Spleen (tissue), 11 donors: ENCODE data around the gene PSORS1C2. TPM values are rescaled to one million over a fixed set of nuclear protein-coding genes. Genes with fewer than 3 reads are reported as not detected.

Experiments
- DNase-seq: peaks from one replicate; pipeline ENCODE4 v3.0.0-alpha.2; 2020
- H3K27ac ChIP-seq, 8 donors: fragments of 200-600 bp; sonication (generic) in 7 of 8; 1 replicate in 4 of 8; 2 replicates in 4 of 8; pipeline versions ENCODE4 v1.5.0 to v1.8.0; 2016 to 2021; ENCODE audit warnings: inconsistent platforms in 4 of 8, mild to moderate bottlenecking in 4 of 8, moderate library complexity in 1 of 8
- H3K27me3 ChIP-seq, 7 donors: fragments of 200-600 bp; sonication (generic) in 6 of 7; replicated peaks in 1 of 7; 1 replicate in 4 of 7; 2 replicates in 3 of 7; pipeline versions ENCODE4 v1.5.0 to v1.8.0; 2016 to 2021; ENCODE audit warnings: inconsistent platforms in 3 of 7, mild to moderate bottlenecking in 1 of 7
- H3K36me3 ChIP-seq, 6 donors: fragments of 200-600 bp; sonication (generic) in 5 of 6; 1 replicate in 4 of 6; 2 replicates in 2 of 6; pipeline versions ENCODE4 v1.5.0 to v1.8.0; 2016 to 2021; ENCODE audit warnings: inconsistent platforms in 2 of 6
- H3K4me1 ChIP-seq, 6 donors: fragments of 200-600 bp; sonication (generic) in 5 of 6; 1 replicate in 3 of 6; 2 replicates in 3 of 6; pipeline versions ENCODE4 v1.5.0 to v1.8.0; 2016 to 2021; ENCODE audit warnings: inconsistent platforms in 3 of 6
- H3K4me3 ChIP-seq, 8 donors: fragments of 200-600 bp; sonication (generic) in 7 of 8; 1 replicate in 4 of 8; 2 replicates in 4 of 8; pipeline versions ENCODE4 v1.5.0 to v1.8.0; 2016 to 2021; ENCODE audit warnings: inconsistent platforms in 4 of 8, mild to moderate bottlenecking in 4 of 8, moderate library complexity in 2 of 8
- H3K9me3 ChIP-seq, 8 donors: fragments of 200-600 bp; sonication (generic) in 7 of 8; 1 replicate in 4 of 8; 2 replicates in 4 of 8; pipeline versions ENCODE4 v1.5.0 to v1.8.0; 2016 to 2021; ENCODE audit warnings: inconsistent platforms in 4 of 8
- CTCF ChIP-seq, 11 experiments: fragments of 200-600 bp in 7 of 11; fragments of 450-650 bp in 4 of 11; sonication (generic) in 4 of 11; IDR thresholded peaks in 8 of 11; conservative IDR thresholded peaks in 3 of 11; 1 replicate in 7 of 11; 2 replicates in 4 of 11; pipeline versions ENCODE4 v1.4.0 to v1.8.0; 2016 to 2021; ENCODE audit warnings: antibody characterized with exemption in 11 of 11, inconsistent platforms in 4 of 11, mild to moderate bottlenecking in 1 of 11
- POLR2A ChIP-seq, 3 donors: fragments of 450-650 bp; IDR thresholded peaks; one replicate each; pipeline ENCODE4 v1.5.1; 2017; ENCODE audit warnings: antibody characterized with exemption in 3 of 3, mild to moderate bottlenecking in 1 of 3
- POLR2AphosphoS5 ChIP-seq, 3 donors: sonication (generic); formaldehyde crosslinking; IDR thresholded peaks; one replicate each; pipeline ENCODE4 v1.5.1; 2017; ENCODE audit warnings: antibody characterized with exemption in 3 of 3
- WGBS, 5 donors: extraction: QIAGEN DNeasy Blood & Tissue Kit in 3 of 5; methylation state at CpG; one replicate each; pipeline versions ENCODE4 v1.1.5 to v1.1.7; 2013 to 2018; 5-methylcytosine and 5-hydroxymethylcytosine counted together
- intact Hi-C: fragments of 100-400 bp; cut with DNase I; formaldehyde crosslinking; loops from one replicate; pipeline ENCODE4 v1.15.0; 2023; ENCODE audit warnings: low total_unique reads
- polyA plus RNA-seq, 3 donors: library from polyadenylated mRNA; stranded (reverse); fragments of 200-250 nt; gene quantifications; one replicate each; pipeline ENCODE4 v1.2.1, GENCODE V29; 2013
- total RNA-seq, 7 donors: library from RNA; depleted of rRNA in 3 of 7; stranded (reverse); fragments of >200 nt in 3 of 7; fragmentation: NEBNext Ultra II Directional in 4 of 7; extraction: Animal tissue kit (Norgen Biotek cat#: 25700) in 4 of 7; gene quantifications; one replicate each; pipeline versions ENCODE4 v1.1.0 to v1.2.1, GENCODE V29; 2016 to 2021
- donor health status: healthy with polysubstance abuse.
- donor health status: DM: no; HTN: no; CAD: no; lungs with moderate emphysema.
- donor health status: DM: no; HTN: no; CAD: no.
- donor health status: Bipolar disorder and iron deficiency.
- donor health status: healthy.
- donor health status: DM: no; HTN: no; CAD: no.
- donor health status: DM: yes; HTN: yes; CAD: no.

PSORS1C2 gene
- total and polyA plus RNA-seq, 10 donors, result not detected

GRCh38 chr6:31125162-31125561 lies 13.7 kb downstream of the PSORS1C2 start:
- Histone ChIP-seq H3K9me3 (no peaks in the 10 kb centered on the region), H3K4me3 (no peak overlapping the region), H3K4me1 (peaks cover 0 to 5% (median 0%) of the 10 kb centered on the region in 6 donors), H3K27me3 (peaks cover 0 to 9% (median 0%) of the 10 kb centered on the region in 7 donors), H3K27ac (no peak overlapping the region), H3K36me3 (no peaks in the 10 kb centered on the region)
- WGBS, 5 donors, result 52 to 72% (median 56%) methylated on average over 8 of the region's 8 CpGs
- DNase-seq, result no peak
- intact Hi-C loops, result no loop called here
- TF ChIP-seq POLR2AphosphoS5 (IDR thresholded peaks at IDR 0.05) (no peak), CTCF (IDR thresholded peaks at IDR 0.05 in 8 of 11, conservative IDR thresholded peaks at IDR 0.05 in 3 of 11) (no peak), POLR2A (IDR thresholded peaks at IDR 0.05) (no peak)

DNA sequence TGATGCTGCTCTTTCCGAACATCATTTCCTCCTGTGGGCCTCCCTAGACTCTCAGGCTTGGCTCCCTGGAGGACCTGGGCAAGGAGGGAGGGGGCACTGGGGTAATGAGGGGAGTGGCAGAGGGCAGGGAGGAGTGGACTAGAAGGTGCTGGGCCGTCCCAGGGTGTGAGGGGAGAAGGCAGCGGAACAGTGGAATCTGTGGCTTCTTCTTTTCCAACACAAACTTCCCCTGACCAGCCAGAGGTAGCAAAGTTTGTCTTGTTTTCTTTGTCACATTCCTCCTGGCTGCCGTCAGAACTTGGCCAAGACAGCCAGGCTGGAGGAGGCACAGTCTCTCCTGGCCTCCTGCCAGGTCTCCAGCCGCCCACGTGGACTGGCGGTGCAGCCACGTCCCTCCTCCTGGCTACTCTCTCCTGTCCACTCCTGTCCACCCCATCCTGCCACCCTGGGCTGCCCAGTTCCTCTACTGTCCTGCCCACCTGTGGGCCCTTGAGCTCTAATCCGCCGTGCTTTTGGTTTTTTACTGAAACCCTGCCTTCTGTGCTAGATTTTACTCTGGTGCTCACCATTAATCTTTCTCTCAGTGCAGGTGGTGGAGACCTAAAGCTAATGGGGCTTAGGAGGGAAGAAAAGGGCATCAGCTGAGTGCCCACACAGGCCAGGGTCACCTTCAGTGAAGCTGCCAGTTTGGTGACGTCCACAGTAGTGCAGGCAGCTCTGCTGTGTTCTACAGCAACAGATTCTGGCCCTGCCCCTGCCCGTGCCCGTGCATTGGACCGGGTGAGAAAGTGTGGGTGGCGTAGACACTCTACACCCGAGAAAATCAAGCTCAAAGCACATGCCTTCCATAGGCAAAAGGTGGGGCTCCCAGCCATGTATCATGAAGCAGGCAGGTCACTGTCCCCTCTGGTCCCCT lies 15.8 kb downstream of the PSORS1C2 start:
- no peaks in the 10 kb centered on the region for H3K9me3 ChIP-seq
- no peak overlapping the region for H3K27ac ChIP-seq
- no peak for DNase-seq
- peaks cover 0 to 2% (median 0%) of the 10 kb centered on the region in 6 donors for H3K4me1 ChIP-seq
- intact Hi-C loops, result no loop called here
- peaks cover 0 to 10% (median 0%) of the 10 kb centered on the region in 7 donors for H3K27me3 ChIP-seq
- TF ChIP-seq POLR2A (IDR thresholded peaks at IDR 0.05) (no peak), POLR2AphosphoS5 (IDR thresholded peaks at IDR 0.05) (no peak), CTCF (IDR thresholded peaks at IDR 0.05 in 8 of 11, conservative IDR thresholded peaks at IDR 0.05 in 3 of 11) (no peak)
- no peaks in the 10 kb centered on the region for H3K36me3 ChIP-seq
- 47 to 70% (median 64%) methylated on average over 16 of the region's 16 CpGs for WGBS, 5 donors
- no peak overlapping the region for H3K4me3 ChIP-seq

DNA sequence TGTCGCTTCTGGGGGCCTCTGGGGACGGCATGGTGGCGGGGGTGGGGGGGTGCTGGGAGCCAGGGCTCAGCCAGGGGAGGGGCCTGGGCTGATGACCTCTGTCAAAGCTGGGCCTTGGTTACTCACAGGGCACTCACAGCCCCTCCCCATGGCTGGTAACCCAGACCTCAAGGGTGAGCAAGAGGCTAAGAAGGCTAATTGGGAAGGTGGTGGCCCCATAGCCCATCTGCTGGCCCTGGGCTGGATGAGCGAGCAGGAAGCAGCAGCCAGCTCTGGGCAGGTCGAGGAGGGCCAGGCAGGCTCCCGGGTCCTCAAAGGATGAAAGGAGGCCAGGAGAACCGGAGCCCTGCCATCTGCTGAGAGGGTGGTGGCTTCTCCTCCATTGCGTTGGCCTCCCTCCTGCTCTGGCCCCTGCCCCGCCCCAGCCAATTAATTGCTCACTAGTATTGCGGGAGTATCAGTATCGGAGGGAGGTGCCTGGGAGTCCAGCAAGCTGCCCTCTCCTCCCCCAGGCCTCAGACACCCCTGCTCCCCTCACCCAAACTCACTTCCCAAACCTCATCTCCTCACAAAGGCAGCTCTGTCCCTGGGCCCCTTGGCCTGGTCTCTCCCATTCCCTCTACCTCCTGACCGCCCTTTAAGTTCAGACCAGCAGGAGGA lies 17.6 kb downstream of the PSORS1C2 start:
- intact Hi-C loops, result no loop called here
- WGBS, 5 donors, result 80 to 95% (median 88%) methylated on average over 12 of the region's 12 CpGs
- no peak for TF ChIP-seq CTCF (IDR thresholded peaks at IDR 0.05 in 8 of 11, conservative IDR thresholded peaks at IDR 0.05 in 3 of 11)
- no peak for TF ChIP-seq POLR2AphosphoS5 (IDR thresholded peaks at IDR 0.05)
- TF ChIP-seq POLR2A (IDR thresholded peaks at IDR 0.05), result no peak
- no peak overlapping the region for H3K4me3 ChIP-seq
- peaks cover 0 to 16% (median 0%) of the 10 kb centered on the region in 7 donors for H3K27me3 ChIP-seq
- no peaks in the 10 kb centered on the region for H3K36me3 ChIP-seq
- H3K9me3 ChIP-seq, result no peaks in the 10 kb centered on the region
- H3K4me1 ChIP-seq, result peaks cover 0 to 5% (median 0%) of the 10 kb centered on the region in 6 donors
- H3K27ac ChIP-seq, result no peak overlapping the region
- DNase-seq, result no peak
